Superior temporal gyrus (tissue), 1 donor: ENCODE measurements around the gene GAB3.
A peak's percentile ranks its signal among the peaks of the same experiment; 100 is the strongest.
"Not testable (repeated sequence)": the region's sequence is repeated elsewhere in the genome, so short reads cannot be mapped to it uniquely, and the experiment has no call there.

Experiments
- DNase-seq: peaks from one replicate; pipeline ENCODE4 v3.0.0-alpha.2; 2016; ENCODE audit errors: extremely low spot score

GAB3 gene

DNA sequence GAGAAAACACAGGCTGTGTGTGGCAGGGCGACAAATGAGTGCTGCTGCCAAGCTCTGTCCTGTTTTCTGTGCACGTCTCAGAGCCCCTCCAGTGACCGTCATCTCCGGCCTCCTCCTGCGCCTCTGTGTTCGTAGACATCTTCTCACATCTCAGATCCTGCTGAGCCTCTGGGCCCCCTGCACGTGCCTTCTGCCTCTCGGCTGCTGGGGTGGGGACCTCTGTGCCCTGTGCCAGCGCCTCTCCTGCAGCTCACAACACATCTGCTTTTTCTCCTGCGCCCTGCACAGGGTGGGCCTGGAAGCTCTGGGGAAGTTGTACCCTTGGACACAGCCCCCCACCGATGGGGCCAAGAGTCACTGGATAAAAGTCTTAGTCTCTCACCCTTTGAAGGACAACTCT is 95.1 kb downstream of the GAB3 start:
- DNase-seq = no peak

DNA sequence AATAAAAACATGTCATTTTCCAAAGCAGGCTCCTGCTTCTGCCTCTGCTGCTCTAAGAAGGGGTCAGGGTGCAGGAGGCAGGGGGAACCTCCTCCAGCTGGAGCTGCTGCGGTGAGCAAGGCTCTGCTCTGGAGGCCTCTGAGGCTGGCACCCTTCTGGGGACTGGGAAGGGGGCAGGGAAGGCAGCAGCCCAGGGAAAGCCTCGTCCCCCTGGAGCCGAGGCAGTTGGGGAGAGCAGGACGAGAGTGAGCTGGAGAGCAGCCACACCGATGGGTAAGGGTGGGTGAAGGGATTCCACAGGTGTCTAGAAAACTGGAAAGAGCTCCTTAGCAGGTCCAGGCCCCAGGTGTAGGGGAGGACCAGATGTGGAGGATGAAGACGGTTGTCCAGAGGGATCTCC is 95.5 kb downstream of the GAB3 start:
- DNase-seq = no peak

DNA sequence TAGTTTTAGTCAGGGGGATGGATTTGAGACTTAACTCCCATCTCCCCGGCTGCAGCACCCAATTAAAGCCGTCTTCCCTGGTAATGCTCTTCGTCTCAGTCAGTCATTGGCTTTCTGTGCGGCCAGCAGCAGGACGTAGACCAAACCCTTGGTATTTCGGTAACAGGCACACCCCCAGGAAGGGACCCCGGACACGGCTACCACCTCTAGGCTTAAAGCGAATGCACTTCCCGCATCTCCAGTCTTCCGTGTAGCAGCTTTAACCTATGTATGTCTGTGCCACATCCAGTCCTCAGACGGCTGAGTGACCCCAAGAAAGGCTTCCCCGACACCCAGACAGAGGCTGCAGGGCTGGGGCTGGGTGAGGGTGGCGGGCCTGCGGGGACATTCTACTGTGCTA is 96.0 kb downstream of the GAB3 start:
- DNase-seq = no peak

DNA sequence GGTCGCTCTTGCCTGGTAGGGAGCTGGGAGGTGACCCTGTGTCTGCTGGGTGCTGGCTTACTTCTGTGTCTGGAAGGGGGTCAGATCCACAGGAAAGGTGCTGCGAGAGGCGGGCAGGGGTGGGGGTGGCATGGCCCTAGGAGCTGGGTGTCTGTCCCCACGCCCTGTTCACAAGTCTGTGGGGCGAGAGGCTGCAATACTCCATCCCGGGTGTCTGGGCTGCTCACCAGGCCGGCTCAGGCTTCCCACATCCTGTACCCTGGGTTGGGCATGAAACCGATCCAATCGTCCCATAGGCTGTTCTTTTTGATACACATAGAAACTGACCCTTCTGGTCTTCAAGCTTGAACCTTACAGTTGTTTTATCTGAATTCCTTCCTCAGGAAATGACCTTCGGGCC is 96.5 kb downstream of the GAB3 start:
- DNase-seq = no peak

DNA sequence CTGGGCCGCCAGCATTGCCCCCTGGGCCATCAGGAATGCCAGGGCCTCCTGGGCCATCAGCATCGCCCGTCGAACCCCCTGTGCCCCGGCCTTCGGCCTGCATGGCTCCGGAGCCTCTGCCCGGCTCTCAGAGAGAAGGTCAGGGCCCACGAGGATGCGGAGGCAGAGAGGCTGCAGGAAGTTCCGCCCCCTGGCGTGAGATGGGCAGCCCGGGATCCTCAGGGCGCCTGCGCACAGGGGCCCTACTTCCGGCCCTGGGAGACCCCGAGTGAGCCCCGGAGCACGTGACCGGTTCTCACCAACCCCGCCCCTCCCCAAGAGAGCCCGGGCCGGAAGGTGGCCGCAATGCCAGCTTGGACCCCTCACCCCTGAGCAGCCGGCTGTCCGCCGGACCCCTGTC is 97.5 kb downstream of the GAB3 start, which contains the start of gene CTAG2:
Gene CTAG2 (minus strand): TSS at position 167 of the 400 bp plus-strand sequence. CDS start 64 bp downstream, at position 103.
- not testable (repeated sequence) for DNase-seq

DNA sequence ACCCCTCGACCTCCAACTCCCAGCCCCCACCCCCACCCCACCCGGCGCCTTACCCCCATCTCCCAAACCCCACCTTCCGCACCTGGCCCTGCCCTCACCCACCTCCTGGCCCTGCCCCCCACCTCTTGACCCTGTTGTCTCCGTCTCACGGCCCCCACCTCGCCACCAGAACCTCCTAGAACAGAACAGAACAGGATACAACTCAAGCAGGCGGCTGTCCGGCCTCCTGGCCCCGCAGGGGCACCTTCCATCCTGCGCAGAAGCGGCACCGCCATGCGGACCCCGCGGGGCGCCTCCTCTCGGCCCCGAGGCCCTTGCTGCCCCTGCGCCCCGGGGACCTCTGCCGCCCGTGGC is 97.9 kb downstream of the GAB3 start:
- DNase-seq = no peak

DNA sequence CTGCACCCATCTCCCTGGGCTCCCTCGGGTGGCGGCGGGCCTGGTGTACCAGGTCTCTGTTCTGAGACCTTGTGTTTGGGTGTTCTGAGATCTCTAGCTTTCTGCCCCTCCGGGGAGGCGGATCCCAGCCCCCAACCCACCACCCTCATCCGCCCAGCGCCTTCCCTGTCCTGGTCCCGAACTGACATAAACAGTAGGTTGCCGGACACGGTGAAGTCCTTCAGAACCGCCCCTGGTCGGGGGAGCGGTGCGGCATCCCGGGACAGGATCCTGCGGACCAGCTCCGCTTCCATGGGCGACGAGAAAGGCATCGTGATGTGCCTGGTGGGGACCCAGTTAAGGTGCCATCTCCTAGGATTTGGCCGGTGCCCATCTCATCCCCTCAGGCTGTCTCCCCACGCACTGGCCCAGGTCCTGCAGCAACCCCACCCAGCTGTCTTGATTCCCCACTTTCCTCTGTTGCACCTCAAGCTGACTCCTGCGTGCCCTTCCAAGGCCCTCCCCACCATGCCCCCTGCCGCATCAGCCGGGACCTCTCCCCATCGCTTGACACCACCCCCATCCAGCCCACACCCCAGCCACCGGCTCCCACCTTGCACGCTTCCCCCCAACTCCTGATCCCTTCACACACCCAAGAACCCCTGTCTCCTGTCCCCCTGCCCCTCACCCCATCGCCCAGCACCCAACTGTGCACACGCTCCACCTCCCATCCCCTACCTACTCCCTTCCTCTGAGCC is 98.4 kb downstream of the GAB3 start:
- DNase-seq = no peak

DNA sequence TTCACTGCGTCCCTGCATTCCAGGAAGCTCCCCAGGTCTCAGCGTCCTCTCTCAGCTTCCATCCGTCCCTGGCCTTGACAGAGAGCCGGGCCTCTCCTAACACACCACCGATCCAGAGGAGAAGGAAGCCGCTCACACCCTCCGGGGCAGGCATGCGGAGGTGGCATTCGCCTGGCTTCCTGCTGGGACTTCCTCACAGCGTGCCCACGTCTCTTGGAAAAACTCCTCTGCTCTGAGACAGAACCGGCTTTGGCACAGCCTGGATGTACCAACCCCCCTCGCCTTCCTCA is 100.7 kb downstream of the GAB3 start:
- DNase-seq = peak; percentile 7

DNA sequence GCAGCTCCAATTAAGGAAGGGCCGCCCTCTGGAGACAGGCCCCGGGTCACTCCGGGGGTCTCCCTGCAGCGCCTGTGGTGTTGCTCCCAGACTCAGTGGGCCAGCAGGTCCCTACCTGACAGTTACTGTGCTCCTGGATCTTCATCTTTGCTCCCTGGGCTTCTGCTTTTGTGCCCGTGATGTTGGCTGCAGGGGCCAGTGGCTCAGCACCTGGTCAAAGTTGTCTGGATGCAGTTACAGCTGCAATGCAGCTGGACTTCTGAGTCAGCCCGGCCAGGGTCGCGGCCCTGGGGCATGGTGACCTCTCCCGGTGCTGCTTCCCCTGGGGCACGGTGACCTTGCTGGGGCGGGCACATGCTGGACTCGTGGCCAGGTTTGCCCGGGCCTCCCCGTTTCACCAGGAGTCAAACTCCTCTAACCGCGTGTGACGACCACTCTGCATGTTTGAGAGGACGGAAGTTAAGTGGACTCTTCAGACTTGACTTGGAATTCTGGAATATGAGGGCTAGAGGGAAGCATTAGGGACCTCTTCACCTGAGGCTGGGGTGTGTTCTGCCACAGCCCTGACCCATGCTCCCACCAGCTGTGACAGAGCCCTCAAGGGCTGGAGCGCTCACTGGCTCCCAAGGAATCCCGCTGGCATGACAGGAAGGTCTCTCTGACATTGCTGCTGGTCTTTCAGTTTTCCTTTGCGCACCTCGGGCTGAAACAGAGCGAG is 101.2 kb downstream of the GAB3 start:
- no peak for DNase-seq

DNA sequence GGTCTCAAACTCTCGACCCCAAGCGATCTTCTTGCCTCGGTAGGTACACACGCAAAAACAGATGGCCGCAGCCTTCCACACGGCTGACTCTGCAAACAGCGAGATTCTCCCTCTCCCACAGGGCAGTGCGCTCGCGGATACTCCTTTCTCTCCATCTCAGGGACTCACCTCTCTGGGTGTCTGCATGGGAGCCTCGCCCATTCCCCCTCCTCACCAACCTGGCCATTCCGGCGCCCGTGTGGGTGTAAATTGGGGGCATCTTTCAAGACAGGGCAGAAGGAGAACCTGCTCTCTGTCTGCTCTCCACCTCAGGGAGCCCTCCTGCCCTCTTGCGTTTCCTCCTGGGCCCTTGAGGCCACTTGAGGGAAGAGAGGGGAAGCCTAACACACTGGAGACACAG is 101.9 kb downstream of the GAB3 start:
- DNase-seq = no peak

DNA sequence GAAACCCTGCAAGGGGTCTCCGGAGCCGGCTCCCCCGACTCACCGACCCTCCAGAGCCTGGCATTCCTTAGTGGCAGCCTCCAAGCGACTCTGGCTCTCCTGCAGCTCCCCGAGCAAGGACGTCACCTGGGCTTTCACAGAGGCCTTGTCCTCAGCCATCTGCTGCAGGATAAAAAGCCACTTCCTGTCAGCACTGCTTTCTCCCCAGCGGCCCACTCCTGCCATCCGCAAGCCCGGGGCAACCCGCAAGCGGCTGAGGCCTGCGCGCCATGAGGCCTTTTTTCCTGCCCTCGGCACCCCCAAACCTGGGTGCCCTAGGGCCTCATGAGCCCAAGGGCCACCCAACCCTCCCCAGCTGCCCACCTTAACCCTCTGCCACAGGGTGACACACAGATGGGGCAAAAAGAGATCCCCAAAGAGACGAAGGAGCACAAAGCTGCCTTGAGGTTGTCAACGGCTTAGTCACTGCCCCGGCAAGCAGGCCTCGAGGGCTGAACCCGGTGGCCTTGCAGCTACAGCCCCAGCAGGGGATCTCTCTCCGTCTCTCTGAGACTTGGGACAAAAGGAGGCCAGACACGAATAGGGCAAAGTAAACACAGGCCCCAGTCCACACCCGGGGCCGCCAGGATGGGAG is 105.0 kb downstream of the GAB3 start:
- DNase-seq = not testable (repeated sequence)

DNA sequence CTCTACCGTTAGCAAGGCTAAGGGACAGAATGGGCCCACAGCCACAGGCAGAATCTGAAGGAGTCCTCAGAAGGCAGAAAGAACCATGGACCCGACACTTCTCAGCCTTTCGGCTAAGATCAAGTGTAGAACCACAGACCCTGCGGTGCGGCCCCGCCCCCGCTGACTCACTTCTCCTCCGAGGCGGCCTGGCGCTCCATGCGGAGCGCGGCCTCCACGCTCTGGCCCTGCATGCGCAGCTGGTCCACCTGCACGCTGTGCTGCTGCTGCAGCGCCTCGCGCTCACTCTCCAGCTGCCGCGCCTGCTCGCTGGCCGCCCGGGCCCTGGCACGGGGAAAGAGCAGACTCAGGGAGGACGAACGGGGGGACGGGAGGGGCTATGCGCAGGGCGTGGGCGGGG is 107.2 kb downstream of the GAB3 start:
- not testable (repeated sequence) for DNase-seq

DNA sequence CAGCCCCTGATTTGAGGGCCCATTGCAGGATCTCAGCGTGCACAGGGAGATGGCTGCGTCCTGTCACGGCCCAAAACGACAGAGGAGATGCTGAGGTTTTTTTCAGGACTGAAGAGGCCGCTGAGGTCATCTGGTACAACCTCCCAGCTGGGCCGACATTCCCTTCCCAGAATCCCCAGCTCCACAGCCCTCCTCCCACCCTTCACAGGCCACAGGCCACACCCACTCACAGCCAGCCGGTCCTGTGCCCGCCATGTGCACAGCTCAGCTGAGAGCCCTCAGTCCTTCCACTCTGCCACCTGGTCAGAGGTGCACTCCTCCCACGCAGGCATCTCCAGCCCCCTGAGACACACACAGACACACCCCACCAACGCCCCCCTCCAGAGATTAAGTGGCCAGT is 109.1 kb downstream of the GAB3 start:
- DNase-seq = not testable (repeated sequence)

DNA sequence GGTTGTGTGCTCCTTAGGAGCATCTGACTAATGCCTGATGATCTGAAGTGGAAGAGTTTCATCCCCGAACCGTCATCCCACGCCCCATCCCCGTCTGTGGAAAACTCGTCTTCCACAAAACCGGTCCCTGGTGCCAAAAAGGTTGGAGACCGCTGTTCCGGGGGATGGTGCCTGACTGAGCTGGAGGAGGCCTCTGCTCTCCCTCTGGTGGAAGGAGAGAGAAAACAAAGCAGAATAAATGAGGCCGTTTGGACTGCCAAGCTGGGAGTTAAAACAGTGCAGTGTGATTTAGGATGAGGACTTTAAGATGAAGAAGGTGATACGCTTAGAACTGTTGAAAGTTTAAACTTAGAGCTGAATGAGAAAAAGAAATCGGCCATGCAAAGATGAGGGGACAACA is 117.2 kb downstream of the GAB3 start:
- not testable (repeated sequence) for DNase-seq

DNA sequence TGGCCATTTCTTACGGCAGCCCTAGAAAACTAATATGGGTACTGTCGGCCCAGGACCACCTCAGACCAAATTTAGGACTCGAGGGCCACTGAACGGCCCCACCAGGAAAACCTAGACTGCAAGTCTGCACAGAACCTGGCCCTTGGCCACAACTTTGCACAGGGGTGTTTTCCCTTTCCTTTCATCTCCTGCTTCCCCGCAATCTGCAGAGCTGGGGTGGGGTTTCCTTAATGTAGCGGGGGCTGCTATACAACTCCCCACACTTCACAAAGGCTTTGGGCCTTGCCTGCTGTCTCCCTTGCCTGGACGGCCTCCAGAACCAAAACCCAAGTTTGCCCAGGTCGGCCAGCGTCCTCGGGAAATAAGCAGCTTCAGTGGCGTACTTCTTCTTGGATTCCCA is 119.9 kb downstream of the GAB3 start:
- DNase-seq = not testable (repeated sequence)

DNA sequence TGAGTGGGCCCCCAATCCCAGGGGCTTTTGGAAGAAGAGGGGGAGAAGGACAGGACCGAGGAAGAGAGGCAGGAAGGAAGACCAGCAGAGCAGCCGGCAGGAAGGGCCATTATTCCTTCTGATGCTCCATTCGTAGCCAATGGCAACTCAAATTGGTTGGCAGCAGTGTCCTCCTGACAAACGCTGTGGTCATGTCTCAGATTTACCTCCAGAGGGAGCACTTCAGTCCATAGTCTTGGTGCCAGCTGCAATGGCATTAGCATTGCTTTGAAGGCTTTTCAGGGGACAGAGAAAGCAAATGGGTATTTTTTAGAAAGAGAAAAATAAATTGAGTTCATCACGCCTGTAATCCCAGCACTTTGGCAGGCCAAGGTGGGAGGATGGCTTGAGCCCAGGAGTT is 121.9 kb downstream of the GAB3 start:
- DNase-seq = not testable (repeated sequence)
